KBM-7 (cell line): ENCODE results near the gene MKRN1.
"Not testable (repeated sequence)": the region's sequence is repeated elsewhere in the genome, so short reads cannot be mapped to it uniquely, and the experiment has no call there.

Experiments
- DNase-seq: peaks from one replicate; pipeline ENCODE4 v3.0.0-alpha.2; 2015
- in situ Hi-C: fragments of 300-500 bp; cut with MboI; formaldehyde crosslinking; loops from 2 replicates; pipeline ENCODE4 v1.14.3; 2020; ENCODE audit warnings: low sequenced_read_pairs, low pct_unique_long_range_greater_than_20kb, mixed read lengths

MKRN1 gene

DNA sequence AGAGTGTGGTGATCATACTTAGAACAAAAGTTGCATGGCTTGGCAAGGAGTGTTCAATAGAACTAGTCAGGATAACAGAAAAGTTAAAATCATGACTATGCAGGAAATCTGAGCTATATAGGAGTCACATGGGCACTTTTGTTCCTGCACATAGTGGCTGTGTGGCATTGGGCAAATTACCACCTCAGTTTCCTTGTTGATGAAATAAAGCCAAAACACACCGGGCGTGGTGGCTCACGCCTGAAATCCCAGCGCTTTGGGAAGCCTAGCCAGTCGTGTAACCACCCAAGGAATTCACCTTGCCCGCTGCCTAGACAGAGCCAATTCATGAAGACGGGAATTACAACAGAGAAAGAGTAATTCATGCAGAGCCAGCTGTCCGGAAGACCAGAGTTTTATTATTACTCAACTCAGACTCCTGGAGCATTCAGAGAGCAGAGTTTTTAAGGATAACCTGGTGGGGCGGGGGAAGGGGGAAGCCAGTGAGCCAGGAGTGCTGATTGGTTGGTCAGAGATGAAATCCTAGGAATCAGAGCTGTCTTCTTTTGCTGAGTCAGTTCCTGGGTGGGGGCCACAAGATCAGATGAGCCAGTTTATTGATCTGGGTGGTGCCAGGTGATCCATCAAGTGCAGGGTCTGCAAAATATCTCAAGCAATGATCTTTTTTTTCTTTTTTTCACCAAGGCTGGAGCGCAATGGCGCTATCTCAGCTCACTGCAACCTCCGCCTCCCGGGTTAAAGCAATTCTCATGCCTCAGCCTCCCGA, 6.4 kb upstream of the MKRN1 start:
- in situ Hi-C loops: no loop called here
- DNase-seq: no peak

DNA sequence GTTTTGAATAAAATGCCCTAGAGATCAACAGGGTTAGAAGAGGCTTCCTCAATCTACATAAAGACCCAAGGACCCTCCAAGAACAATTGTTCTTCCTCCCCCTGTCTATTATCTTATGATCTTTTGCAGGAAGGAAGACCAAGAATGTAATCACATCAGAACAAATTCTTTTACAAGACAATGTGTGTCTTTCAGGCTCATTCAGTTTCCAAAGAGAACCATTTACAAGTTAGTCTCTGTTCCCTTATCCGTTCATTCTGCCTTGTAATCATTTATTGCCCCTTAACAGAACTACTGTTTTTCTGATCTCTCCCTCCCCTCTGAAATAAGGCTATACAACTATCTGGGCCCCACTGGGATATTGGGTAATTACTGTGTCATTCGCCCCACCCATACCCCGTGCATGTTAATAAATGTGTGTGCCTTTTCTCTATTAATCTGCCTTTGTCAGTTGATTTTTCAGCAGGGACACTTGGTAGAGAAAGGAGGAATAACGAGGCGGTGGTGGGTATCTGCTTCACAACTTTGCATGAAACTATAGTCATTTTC, 5.7 kb upstream of the MKRN1 start:
- in situ Hi-C loops: no loop called here

DNA sequence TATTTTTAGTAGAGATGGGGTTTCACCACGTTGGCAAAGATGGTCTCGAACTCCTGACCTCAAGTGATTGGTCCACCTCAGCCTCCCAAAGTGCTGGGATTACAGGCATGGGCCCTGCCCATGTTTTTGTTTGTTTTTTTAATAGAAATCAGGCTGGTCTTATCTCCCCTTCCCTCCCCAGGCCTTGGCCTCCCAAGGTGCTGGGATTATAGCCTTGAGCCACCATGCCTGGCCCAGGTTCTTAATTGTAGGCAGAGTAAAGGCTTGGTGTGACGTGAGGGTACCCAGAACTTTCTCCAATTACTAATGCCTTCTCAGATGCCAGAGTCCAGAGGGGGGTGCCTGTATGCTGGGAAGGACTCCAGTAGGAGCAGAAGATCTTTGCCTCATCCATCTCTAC, 5.2 kb upstream of the MKRN1 start:
- in situ Hi-C loops: no loop called here

More for the DNA sequence above, 5.7 kb upstream of the MKRN1 start:
- no peak for DNase-seq

DNA sequence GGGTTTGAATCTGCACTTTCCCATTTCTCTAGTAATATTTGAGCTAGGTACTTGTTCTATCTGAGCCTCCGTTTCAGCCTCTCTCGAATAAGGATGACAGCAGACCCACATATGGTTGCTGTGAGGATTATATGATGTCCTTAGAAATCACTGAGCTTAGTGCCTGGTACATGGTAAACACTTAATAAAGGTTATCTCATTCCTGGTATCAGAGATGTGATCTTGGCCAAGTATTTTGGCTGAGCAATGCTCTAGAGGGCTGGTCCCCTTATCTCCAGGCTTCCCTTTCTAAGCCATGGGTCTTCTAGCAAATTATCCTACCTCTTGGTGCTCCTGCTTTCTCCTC, 407 bp upstream of the MKRN1 start:
- in situ Hi-C loops: no loop called here

More for the DNA sequence above, 5.2 kb upstream of the MKRN1 start:
- no peak for DNase-seq

DNA sequence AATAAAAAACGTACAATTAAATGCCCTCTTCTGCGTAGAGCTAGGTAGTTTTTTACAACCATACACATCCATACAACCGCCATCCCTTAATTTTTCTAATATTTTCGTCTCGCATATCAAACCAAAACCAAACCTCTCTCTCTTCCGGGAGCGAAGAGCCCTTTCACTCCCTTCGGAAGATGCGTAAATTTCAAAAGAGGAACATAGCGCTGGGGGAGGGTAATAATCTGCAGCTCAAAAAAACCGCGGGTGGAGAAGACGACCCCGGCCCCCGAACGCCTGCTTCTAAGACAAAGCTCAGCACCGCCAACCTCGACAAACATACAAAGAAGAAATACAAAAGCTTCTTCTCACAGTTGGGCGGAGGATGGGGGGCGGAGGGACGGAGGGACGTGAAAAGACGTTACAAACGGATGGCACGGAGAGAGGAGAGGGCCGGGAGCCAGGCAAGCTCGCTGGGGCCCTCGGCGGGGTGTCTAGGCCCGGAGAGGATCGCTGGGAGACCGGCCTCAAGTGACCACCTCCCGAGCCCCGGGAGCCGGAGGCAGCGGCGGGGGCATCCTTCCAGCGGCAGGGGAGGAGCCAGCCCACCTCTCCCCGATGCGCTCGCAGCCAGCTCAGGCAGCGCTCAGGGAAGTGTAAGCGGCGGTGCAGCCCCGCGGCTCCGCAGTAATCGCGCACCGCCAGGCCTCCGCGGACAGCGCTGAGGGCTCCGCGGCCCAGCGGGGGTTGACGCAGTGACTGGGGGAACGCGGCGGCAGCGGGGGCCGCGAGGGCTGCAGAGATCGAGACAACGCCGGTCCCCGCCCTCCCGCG, 851 bp downstream of the MKRN1 start:
- in situ Hi-C loops: no loop called here
- DNase-seq: peak; percentile 82

More for the DNA sequence above, 407 bp upstream of the MKRN1 start:
- DNase-seq: no peak

DNA sequence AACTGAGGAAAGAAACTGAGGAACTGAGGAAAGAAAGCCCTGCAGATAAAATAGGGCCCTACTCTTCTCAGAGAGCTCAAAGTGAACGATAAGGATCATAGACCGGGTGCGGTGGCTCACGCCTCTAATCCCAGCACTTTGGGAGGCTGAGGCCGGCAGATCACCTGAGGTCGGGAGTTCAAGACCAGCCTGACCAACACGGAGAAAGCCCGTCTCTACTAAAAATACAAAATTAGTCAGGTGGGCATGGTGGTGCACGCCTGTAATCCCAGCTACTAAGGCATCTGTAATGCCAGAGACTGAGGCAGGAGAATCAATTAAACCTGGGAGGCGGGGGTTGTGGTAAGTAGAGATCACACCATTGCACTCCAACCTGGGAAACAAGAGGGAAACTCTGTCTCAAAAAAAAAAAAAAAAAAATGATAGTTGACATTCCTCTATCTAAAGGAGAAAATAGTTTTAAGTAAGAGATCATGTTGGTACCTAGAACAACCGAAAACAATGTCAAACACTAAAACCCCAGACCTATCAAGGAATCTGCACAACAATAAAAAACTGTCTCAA, 2.5 kb downstream of the MKRN1 start:
- in situ Hi-C loops: no loop called here
- DNase-seq: no peak

DNA sequence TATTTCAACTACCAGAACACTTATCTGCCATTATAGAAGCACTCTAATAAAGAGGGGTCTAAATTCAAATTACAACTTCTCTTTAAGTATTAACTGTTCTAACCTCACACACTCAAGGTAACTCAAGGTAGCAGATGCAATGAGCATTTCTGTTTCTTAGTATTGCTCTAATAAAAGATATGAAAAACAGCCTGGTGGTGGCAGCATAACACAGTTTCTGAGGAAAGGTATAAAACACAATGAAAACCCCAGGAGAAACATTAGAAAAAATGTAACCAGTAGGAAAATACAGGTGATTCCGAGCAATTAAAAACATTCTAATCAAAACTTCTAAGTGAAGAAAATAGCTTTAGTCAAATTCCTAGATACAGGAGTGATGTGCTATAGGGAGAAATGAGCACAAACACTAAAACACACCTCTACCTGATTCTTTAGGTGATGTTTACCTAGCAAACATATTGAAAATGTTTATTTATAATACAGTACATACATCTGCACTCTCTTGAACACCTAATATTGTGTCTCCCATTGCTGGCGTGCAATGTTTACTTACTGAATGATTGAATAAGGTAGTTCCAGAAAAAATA, 3.5 kb downstream of the MKRN1 start:
- in situ Hi-C loops: no loop called here
- peak; percentile 61 for DNase-seq

DNA sequence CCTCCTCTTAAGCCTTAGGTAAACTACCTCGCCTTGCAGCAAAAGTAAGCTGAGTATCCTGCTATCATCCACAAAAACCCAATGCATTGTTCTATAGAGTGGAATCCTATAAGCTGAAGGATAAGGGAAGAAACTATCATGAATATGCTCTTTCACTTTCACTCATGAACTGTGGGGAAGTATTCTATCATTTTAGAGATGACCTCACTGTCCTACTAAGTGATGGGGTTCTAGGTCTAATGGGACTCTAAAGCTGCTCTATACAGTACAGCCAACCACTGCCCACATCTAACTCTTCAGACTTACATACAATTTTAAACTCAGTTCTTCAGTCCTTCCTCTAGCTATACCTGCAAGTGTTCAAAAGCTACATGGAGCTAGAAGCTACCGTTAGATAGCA, 16.2 kb downstream of the MKRN1 start:
- in situ Hi-C loops: no loop called here
- DNase-seq: no peak

DNA sequence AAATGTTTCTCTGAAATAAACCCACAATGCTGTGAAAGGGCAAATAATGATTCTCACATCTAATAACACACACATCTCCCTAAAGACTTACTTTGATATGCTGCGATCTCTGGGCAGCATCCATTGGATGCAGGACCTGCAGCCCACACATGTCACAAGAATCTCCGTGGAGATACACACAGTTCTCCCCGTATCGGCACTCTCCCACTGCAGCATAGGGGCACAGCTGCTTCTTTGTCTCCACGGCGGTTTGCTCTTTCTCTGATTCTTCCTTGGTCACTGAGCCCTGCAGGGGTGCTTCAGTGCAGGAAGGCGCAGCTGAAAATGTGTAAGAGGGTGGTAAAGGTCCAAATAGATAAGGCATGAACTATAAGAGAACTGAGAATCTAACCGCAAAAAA, 20.4 kb downstream of the MKRN1 start:
- in situ Hi-C loops: no loop called here
- no peak for DNase-seq

DNA sequence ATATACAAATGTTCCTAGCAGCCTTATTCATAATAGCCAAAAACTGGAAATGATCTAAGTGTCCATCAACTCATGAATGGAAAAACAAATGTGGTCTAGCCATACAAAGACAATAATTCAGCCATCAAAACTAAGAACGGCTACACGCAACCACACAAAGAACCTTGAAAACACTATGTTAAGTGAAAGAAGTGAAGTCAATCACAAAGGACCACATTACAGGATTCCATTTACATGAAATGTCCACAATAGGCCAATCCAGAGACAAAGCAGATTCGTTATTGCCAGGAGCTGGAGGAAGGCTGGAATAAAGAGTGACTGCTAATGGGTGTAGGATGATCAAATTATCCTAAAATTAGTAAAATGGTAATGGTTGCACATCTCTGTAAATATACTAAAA, 21.1 kb downstream of the MKRN1 start:
- DNase-seq: no peak
- in situ Hi-C loops: no loop called here

DNA sequence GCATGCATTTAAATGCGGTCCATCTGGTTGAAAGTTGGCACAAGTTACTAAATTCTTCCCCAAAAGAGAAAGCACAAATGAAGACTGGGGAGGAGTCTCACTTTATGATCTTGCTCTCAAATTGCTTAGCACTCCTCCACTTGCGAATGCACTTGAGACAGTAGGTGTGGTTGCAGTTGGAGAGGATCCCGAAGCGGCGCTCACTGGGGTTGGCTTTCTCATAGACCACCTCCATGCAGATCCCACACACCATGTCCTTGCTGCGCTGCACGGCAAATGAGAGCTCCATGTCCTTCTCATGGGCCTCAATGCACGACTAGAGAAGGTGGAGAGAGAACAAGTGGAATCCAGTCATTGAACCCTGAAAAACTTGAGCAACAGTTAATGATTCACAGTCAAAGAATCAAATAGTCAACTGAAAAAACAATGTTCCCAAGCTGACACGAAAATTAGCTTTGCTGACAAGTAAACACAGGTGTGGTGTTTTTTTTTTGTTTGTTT, 22.7 kb downstream of the MKRN1 start:
- in situ Hi-C loops: no loop called here
- no peak for DNase-seq

DNA sequence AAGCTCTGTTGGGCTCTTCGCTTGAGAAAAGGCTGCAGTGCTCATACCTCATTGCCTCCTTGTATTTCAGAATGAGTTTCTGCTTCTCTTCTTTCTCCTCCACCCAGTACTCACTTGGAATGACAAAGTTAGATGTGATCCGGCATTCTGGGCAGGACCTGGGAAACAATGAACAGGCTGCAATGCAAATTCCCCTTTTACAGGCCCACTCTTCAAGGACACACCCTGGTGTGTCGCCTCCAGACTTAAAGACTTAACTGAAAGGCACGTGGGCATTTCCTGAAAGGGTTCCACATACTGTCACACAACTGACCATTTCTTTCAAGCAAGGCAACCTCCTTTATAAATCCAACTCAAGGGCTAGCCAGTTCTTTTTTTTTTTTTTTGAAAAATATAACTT, 23.6 kb downstream of the MKRN1 start:
- in situ Hi-C loops: no loop called here
- no peak for DNase-seq

DNA sequence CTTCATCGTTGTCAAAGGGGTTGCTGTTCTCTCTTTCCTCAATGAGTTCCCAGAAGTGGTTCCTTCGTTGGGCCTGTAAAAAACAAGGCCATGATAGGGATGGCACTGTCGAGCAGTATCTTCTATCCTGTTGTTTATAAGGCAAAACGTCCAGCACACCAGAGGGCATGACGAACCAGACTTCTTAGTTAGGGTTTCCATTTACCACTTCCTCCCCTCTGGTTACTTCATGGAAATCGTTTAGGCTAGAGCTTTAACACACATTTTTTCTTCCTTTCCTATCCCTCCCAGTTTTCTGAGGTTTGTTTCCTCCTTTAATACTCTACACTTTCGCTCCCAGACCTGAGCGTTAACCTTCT, 24.7 kb downstream of the MKRN1 start:
- DNase-seq: no peak
- in situ Hi-C loops: no loop called here

DNA sequence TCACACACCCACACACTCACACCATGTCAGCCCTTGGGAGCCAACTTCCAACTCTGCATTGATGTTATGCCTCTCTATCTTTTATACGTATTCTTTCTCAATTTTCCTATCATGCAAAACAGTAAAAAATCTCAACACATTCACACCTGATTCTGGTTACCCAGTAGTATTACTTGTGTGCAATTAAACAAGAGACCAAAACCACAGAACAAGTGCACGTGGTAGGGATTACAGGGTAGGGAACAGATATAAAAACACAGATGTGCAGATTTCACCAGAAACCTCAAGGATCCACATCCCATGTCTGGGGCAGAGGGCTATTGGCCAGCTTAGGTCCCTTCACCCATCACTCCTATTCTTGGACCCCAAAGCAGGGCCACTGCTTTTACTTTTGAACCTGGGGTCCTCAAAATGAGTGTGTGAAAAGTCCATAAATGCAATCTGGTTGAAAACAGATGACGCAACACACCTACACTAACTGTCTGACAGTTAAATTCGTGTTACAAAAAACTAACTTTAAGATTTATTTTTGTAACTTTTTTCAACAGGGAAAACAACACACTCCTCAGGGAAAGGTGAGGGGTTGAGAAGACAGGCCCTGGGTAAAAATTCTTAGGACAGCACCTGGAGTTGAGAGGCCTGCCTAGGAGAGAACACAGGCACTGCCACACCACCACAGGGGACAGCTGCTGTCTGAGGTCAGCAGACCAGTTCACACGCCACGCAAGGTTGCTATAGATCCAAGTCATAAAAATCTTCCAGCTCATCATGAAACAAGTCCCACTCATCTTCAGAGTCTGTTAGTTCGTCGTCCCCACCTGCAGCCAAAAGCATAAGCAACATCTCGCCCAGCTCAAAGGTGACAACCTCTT, 25.3 kb downstream of the MKRN1 start:
- not testable (repeated sequence) for DNase-seq

DNA sequence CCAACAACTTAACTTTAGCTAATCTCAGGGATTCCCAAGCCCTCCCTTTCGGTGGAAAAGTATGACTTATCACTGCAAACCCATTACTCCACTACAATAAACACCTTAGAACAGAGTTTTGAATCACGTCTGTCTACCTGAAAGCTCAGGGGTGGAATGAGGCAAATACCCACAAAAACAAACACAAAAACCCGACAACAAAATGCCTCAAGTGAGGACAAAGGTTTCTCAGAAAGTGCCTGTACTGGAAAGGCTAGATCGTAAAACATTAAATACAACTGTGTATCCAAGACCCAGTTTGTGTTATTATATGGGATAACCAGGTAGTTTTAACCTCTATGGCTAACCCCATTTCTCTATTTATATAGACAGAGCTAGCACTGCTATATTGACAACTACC, 26.0 kb downstream of the MKRN1 start:
- DNase-seq: no peak
- in situ Hi-C loops: no loop called here

More for the DNA sequence above, 25.3 kb downstream of the MKRN1 start:
- in situ Hi-C loops: not testable (repeated sequence)

DNA sequence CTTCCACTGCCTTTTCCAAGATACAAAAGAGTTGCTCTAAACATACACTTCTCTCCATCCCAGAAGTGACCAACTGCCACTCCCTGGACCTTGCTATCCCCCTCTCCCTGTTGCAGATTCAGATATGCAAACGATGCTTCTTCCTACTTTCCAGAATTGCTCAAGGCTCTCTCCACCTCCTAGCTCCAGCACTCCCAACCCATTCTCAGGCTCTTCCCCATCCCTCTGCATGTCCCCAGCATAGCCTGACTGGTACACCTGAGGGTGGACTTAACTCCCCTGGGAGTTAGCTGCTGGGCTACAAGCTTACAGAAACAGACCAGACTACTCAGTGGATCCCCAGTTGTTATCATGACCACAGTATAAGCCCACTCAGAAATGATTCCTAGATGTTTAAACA, 27.6 kb downstream of the MKRN1 start:
- DNase-seq: no peak
- in situ Hi-C loops: no loop called here

DNA sequence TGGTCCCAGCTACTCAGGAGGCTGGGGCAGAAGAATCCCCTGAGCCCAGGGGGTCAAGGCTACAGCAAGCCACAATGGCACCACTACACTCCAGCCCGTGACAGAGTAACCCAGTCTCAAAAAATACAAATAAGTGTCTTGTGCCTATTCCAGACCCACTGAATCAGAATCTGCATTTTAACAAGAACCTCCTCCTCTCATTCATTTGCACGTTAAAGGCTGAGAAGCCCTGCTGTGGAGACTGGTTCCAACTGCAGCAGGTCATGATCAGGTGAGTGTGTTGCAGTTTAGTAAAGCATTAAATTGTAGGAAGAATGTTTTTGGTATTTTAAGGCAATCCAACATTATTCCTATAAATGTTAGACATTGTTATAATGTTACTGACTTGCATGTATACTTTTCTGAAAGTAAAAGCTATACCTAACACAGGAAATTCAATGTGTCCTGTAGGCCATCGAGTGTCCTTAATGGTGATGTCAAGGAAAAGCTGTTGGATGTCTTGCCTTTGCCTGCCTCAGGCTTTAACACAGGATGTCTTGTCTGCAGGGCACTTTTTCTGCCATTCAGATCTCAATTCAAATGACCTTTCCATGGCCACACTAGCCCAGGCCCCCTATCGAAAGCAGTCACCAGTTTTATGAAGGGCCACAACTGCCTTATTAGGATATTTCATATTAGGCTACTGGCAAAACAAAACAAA, 30.4 kb downstream of the MKRN1 start:
- no peak for DNase-seq
- in situ Hi-C loops: no loop called here

DNA sequence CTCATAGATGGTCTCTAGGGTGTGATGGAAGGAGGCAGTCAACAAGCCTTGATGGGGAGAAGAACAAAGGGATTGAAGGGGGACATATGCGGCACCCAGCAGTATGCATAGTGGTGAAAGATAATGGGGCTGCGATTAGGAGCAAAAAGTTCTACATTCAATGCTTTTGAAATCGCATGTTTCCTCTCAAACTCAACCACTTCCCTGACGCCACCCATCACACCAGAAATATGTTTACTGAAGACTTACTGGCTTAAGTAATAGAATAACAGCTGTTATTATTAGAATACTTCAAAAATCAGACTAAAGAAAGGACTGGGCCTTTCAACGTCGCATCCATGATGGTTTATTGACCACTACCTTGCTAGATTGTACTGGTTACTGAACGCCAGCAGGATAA, 31.5 kb downstream of the MKRN1 start:
- in situ Hi-C loops: no loop called here
- DNase-seq: no peak
